Body of pancreas (tissue), 4 donors: ENCODE results near the gene ARL14EPL.

ENCODE experiments used
- POLR2A ChIP-seq, 3 donors: fragments of 450-650 bp; IDR thresholded peaks; one replicate each; pipeline ENCODE4 v1.6.1; 2016; ENCODE audit warnings: antibody characterized with exemption in 3 of 3, mild to moderate bottlenecking in 2 of 3
- TF ChIP-seq, protein P1 (sequence below), 7 experiments: fragments of 450-650 bp in 4 of 7; fragments of 200-600 bp in 3 of 7; sonication (generic) in 3 of 7; IDR thresholded peaks; one replicate each; pipeline ENCODE4 v1.5.1; 2016 to 2019; ENCODE audit warnings: antibody characterized with exemption in 7 of 7

DNA sequence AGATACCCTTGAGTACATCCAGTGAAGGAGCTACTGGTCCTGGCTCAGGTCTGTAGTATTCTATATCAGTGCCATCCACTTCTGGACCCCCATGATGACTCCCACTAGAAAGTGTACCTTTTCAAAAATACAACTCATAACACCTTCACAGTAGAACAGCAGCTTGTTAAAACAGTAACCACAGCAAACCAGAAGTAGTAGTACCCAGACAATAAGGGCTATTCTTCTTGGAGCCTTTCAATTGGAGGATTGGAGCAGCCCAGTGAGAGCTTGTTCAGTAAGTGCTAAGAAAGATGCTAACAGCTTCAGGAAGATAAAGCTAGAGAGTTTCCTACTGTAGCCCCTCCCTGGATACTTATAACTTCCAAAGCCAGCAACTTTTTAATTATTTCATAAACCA, 10.1 kb downstream of the ARL14EPL start:
- TF ChIP-seq, protein P1, sequence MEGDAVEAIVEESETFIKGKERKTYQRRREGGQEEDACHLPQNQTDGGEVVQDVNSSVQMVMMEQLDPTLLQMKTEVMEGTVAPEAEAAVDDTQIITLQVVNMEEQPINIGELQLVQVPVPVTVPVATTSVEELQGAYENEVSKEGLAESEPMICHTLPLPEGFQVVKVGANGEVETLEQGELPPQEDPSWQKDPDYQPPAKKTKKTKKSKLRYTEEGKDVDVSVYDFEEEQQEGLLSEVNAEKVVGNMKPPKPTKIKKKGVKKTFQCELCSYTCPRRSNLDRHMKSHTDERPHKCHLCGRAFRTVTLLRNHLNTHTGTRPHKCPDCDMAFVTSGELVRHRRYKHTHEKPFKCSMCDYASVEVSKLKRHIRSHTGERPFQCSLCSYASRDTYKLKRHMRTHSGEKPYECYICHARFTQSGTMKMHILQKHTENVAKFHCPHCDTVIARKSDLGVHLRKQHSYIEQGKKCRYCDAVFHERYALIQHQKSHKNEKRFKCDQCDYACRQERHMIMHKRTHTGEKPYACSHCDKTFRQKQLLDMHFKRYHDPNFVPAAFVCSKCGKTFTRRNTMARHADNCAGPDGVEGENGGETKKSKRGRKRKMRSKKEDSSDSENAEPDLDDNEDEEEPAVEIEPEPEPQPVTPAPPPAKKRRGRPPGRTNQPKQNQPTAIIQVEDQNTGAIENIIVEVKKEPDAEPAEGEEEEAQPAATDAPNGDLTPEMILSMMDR (IDR thresholded peaks at IDR 0.05), result no peak
- no peak for TF ChIP-seq POLR2A (IDR thresholded peaks at IDR 0.05)
